ENCODE results near the gene OGFOD2. TPM values are rescaled to one million over a fixed set of nuclear protein-coding genes. Genes with fewer than 3 reads are reported as not detected.

The OGFOD2 gene
- total RNA-seq, 1 experiment from 2014 or later: 8.5 TPM

DNA sequence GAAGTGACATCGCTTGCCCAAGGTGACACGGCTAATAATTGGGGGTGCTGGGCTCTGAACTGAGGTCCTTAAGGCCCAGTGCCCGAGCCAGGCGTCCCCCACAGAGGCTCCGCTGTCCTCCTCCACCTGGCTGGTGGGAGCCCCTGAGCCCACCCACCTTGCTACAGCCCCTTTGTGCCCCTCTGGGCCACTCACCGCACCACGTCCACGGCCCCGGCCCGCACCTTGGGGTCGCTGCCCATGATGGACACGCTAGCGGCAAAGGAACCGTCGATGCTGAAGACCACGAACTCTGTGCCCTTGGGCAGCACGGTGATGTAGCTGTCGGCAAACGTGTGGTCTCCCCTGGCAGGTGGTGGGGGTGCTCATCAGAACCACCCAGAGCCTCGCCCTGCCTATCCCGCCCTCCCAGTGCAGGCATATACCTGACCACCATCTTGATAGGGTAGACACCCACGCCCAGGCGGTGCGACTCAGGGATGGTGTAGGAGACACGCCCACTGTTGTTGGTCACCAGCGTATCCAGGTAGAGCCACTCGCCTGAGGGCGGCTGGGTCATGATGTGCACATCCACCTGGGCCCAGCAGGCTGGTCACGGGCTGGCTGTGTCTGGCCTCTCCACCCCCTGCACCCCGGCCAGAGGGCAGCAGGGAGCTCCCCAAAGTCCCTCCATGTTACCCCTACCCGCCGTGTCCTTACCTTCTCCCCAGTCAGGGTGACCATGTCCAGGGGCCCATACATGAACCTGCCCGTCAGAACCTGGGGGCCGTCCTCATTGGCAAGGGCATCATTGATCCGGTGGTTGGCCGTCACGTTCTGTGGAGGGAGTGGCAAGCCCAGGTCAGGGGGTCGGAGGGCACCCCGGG, 12.3 kb downstream of the OGFOD2 start:
- Histone ChIP-seq H3K79me2 (ENCODE audit: low read length) (no peaks in the 10 kb centered on the region; the same call in 1 of the 2 replicates), H3K4me3 (ENCODE audit: low read length) (no peak overlapping the region), H3K9ac (ENCODE audit: low read length) (no peak overlapping the region), H3K4me1 (ENCODE audit: low read length) (peaks cover 7% of the 10 kb centered on the region), H3K4me2 (ENCODE audit: low read depth, low read length, poor library complexity, severe bottlenecking) (no peak overlapping the region), H3K27me3 (ENCODE audit: low read length) (no peaks in the 10 kb centered on the region), H3K9me3 (ENCODE audit: low read length) (no peaks in the 10 kb centered on the region), H3K36me3 (ENCODE audit: insufficient read depth, low read length) (peaks cover 7% of the 10 kb centered on the region; the same call in 1 of the 2 replicates), H3K9me2 (replicated peaks; ENCODE audit: insufficient read depth, low read length) (no peaks in the 10 kb centered on the region), H2AFZ (ENCODE audit: low read length) (no peak overlapping the region), H4K20me1 (ENCODE audit: insufficient read depth, low read depth, low read length) (peaks cover 14% of the 10 kb centered on the region), H3K27ac (ENCODE audit: low read length) (no peak overlapping the region)
- DNase-seq: no peak

DNA sequence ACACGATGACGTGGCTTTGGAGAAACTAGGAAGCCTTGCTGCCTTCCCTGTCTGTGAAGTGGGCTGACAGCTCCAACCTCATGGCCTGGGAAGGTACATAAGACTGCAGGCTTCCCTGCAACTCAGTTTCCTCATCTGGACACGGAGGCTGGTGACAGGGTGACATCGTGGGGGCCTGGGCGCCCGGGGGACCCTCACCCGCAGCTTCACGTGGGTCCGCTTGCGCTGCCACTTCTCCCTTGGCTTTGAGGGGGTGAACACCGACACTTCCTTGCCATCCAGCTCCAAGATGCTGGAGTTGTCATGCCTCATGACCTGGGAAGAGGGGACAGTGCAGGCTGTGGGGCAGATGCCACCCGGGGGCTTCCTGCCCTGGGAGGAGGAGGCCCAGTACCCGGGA, 13.0 kb downstream of the OGFOD2 start:
- H2AFZ ChIP-seq (ENCODE audit: low read length): no peak overlapping the region
- no peak overlapping the region for H3K27ac ChIP-seq (ENCODE audit: low read length)
- peaks cover 3% of the 10 kb centered on the region; the same call in 1 of the 2 replicates for H3K4me1 ChIP-seq (ENCODE audit: low read length)
- no peaks in the 10 kb centered on the region for H3K36me3 ChIP-seq (ENCODE audit: insufficient read depth, low read length)
- H3K9ac ChIP-seq (ENCODE audit: low read length): no peak overlapping the region
- H3K4me2 ChIP-seq (ENCODE audit: low read depth, low read length, poor library complexity, severe bottlenecking): no peak overlapping the region
- no peaks in the 10 kb centered on the region for H3K9me3 ChIP-seq (ENCODE audit: low read length)
- H3K4me3 ChIP-seq (ENCODE audit: low read length): no peak overlapping the region
- H3K79me2 ChIP-seq (ENCODE audit: low read length): no peaks in the 10 kb centered on the region
- no peaks in the 10 kb centered on the region for H3K9me2 ChIP-seq (replicated peaks; ENCODE audit: insufficient read depth, low read length)
- H4K20me1 ChIP-seq (ENCODE audit: insufficient read depth, low read depth, low read length): peaks cover 7% of the 10 kb centered on the region; the same call in 1 of the 2 replicates
- no peaks in the 10 kb centered on the region for H3K27me3 ChIP-seq (ENCODE audit: low read length)
- DNase-seq: no peak

- no peak overlapping the region for H2AFZ ChIP-seq (ENCODE audit: low read length)
Observed at GRCh38 chr12:122988612-122989212, 13.7 kb downstream of the OGFOD2 start.

DNA sequence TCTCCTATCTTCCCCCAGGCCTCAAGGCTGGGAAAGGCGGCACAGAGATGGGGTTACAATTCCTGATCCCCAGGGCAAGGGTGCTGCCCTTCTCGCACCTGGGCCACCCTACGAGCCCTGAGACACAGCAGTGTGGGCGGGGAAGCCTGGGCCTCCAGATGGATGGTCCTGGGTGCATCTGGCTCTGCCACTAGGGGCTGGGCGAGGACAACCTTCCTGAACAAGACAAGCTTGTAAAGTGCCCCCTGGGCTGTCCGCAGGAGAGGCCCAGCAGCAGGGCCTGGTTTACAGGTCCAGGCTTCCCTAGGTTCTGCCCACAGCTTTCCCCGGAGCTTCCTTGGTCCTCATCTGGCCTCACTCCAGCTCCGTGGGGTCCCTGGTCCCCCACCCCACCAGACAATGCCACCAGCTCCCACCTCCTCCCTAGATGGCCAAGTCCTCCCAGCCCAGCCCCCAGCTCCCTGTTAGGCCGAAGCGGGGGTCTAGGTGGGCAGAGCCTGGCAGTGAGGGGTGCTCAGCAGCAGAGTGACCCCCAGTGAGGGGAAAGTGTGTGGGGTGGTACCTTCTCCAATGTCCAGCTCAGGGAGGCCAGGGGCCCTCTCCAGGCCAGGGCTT, 14.3 kb downstream of the OGFOD2 start:
- Histone ChIP-seq H3K36me3 (ENCODE audit: insufficient read depth, low read length) (no peaks in the 10 kb centered on the region), H3K27me3 (ENCODE audit: low read length) (no peaks in the 10 kb centered on the region)

More at GRCh38 chr12:122988612-122989212, 13.7 kb downstream of the OGFOD2 start:
- Histone ChIP-seq H3K27ac (ENCODE audit: low read length) (no peak overlapping the region), H3K4me1 (ENCODE audit: low read length) (peaks cover 3% of the 10 kb centered on the region; the same call in 1 of the 2 replicates), H3K9me3 (ENCODE audit: low read length) (no peaks in the 10 kb centered on the region), H3K9me2 (replicated peaks; ENCODE audit: insufficient read depth, low read length) (no peaks in the 10 kb centered on the region), H3K4me3 (ENCODE audit: low read length) (no peak overlapping the region), H3K79me2 (ENCODE audit: low read length) (no peaks in the 10 kb centered on the region), H4K20me1 (ENCODE audit: insufficient read depth, low read depth, low read length) (peaks cover 3% of the 10 kb centered on the region; the same call in 1 of the 2 replicates), H3K9ac (ENCODE audit: low read length) (no peak overlapping the region), H3K4me2 (ENCODE audit: low read depth, low read length, poor library complexity, severe bottlenecking) (no peak overlapping the region), H3K36me3 (ENCODE audit: insufficient read depth, low read length) (no peaks in the 10 kb centered on the region), H3K27me3 (ENCODE audit: low read length) (no peaks in the 10 kb centered on the region)
- no peak for DNase-seq

GRCh38 chr12:122989874-122990419, 14.9 kb downstream of the OGFOD2 start:
- H3K9me2 ChIP-seq (replicated peaks; ENCODE audit: insufficient read depth, low read length): no peaks in the 10 kb centered on the region
- no peaks in the 10 kb centered on the region for H4K20me1 ChIP-seq (ENCODE audit: insufficient read depth, low read depth, low read length)
- H3K27ac ChIP-seq (ENCODE audit: low read length): no peak overlapping the region
- H3K9me3 ChIP-seq (ENCODE audit: low read length): no peaks in the 10 kb centered on the region
- no peaks in the 10 kb centered on the region for H3K4me1 ChIP-seq (ENCODE audit: low read length)
- no peak overlapping the region for H3K4me3 ChIP-seq (ENCODE audit: low read length)
- H3K4me2 ChIP-seq (ENCODE audit: low read depth, low read length, poor library complexity, severe bottlenecking): no peak overlapping the region
- no peak overlapping the region for H3K9ac ChIP-seq (ENCODE audit: low read length)
- H2AFZ ChIP-seq (ENCODE audit: low read length): no peak overlapping the region
- no peaks in the 10 kb centered on the region for H3K27me3 ChIP-seq (ENCODE audit: low read length)
- no peak for DNase-seq
- no peaks in the 10 kb centered on the region for H3K79me2 ChIP-seq (ENCODE audit: low read length)
- no peaks in the 10 kb centered on the region for H3K36me3 ChIP-seq (ENCODE audit: insufficient read depth, low read length)

More for the DNA sequence above, 14.3 kb downstream of the OGFOD2 start:
- Histone ChIP-seq H2AFZ (ENCODE audit: low read length) (no peak overlapping the region), H3K4me3 (ENCODE audit: low read length) (no peak overlapping the region), H3K9ac (ENCODE audit: low read length) (no peak overlapping the region), H3K9me3 (ENCODE audit: low read length) (no peaks in the 10 kb centered on the region), H4K20me1 (ENCODE audit: insufficient read depth, low read depth, low read length) (0 out of 2 replicates have a peak, but pooled peaks cover 2% of the 10 kb centered on the region), H3K79me2 (ENCODE audit: low read length) (no peaks in the 10 kb centered on the region), H3K4me2 (ENCODE audit: low read depth, low read length, poor library complexity, severe bottlenecking) (no peak overlapping the region), H3K27ac (ENCODE audit: low read length) (no peak overlapping the region), H3K9me2 (replicated peaks; ENCODE audit: insufficient read depth, low read length) (no peaks in the 10 kb centered on the region), H3K4me1 (ENCODE audit: low read length) (no peaks in the 10 kb centered on the region)
- DNase-seq: peak; percentile 57

DNA sequence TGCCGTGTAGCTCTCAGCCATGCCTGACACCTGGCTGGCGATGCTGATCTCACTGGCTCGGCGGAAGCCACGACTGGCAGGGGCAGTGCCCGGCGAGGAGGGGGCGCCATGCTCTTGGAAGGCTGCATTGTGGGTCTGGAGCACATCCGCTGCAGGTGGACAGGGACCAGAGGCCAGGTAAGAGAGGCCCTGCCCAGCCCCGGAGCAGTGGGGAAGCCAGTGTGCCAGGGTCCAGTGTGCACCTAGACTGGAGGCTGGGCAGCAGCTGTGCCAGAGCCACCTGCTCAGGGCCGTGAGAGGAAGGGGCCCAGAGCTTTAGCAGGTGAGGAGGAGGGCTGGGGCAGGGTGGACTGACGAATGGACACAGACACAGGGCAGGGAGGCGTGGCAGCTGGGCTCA, 15.5 kb downstream of the OGFOD2 start:
- H3K9me2 ChIP-seq (replicated peaks; ENCODE audit: insufficient read depth, low read length): no peaks in the 10 kb centered on the region
- no peaks in the 10 kb centered on the region for H3K36me3 ChIP-seq (ENCODE audit: insufficient read depth, low read length)
- no peak overlapping the region for H2AFZ ChIP-seq (ENCODE audit: low read length)
- no peaks in the 10 kb centered on the region for H3K27me3 ChIP-seq (ENCODE audit: low read length)
- H3K4me2 ChIP-seq (ENCODE audit: low read depth, low read length, poor library complexity, severe bottlenecking): no peak overlapping the region
- no peak overlapping the region for H3K9ac ChIP-seq (ENCODE audit: low read length)
- H3K4me1 ChIP-seq (ENCODE audit: low read length): no peaks in the 10 kb centered on the region
- H3K4me3 ChIP-seq (ENCODE audit: low read length): no peak overlapping the region
- no peak overlapping the region for H3K27ac ChIP-seq (ENCODE audit: low read length)
- no peak for DNase-seq
- H3K79me2 ChIP-seq (ENCODE audit: low read length): no peaks in the 10 kb centered on the region
- H4K20me1 ChIP-seq (ENCODE audit: insufficient read depth, low read depth, low read length): no peaks in the 10 kb centered on the region
- no peaks in the 10 kb centered on the region for H3K9me3 ChIP-seq (ENCODE audit: low read length)

GRCh38 chr12:122990961-122991622, 16.0 kb downstream of the OGFOD2 start:
- Histone ChIP-seq H3K36me3 (ENCODE audit: insufficient read depth, low read length) (no peaks in the 10 kb centered on the region), H2AFZ (ENCODE audit: low read length) (no peak overlapping the region), H3K9ac (ENCODE audit: low read length) (no peak overlapping the region), H4K20me1 (ENCODE audit: insufficient read depth, low read depth, low read length) (no peaks in the 10 kb centered on the region), H3K27me3 (ENCODE audit: low read length) (no peaks in the 10 kb centered on the region), H3K4me3 (ENCODE audit: low read length) (no peak overlapping the region), H3K9me3 (ENCODE audit: low read length) (no peaks in the 10 kb centered on the region), H3K4me1 (ENCODE audit: low read length) (no peaks in the 10 kb centered on the region), H3K9me2 (replicated peaks; ENCODE audit: insufficient read depth, low read length) (no peaks in the 10 kb centered on the region), H3K4me2 (ENCODE audit: low read depth, low read length, poor library complexity, severe bottlenecking) (no peak overlapping the region), H3K27ac (ENCODE audit: low read length) (no peak overlapping the region), H3K79me2 (ENCODE audit: low read length) (no peaks in the 10 kb centered on the region)
- DNase-seq: no peak
